HG03439 (cell line): ENCODE measurements around the gene COMMD2.

Experiments
- ATAC-seq: cut with Tn5 transposase; IDR thresholded peaks from one replicate; pipeline ENCODE4 v1.9.1; 2021; ENCODE audit warnings: mild to moderate bottlenecking, moderate library complexity; ENCODE audit not compliant: unreplicated experiment

Gene COMMD2

GRCh38 chr3:149705416-149705815 lies 46.9 kb downstream of the COMMD2 start:
- ATAC-seq = no peak

DNA sequence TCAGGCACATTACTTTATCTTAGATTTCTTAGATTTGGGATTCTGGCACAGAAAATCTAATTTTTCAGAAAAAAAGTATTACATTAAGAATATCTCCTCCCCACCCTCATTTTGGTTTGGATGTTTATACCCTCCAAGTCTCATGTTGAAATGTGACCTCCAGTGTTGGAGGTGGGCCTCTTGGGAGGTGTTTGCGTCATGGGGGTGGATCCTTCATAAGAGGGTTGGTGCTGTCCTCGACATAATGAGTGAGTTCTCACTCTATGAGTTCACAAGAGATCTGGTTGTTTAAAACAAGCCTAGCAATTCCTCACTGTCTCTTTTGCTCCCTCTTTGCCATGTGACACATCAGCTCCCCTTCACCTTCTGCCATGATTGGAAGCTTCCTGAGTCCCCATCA lies 48.8 kb downstream of the COMMD2 start:
- no peak for ATAC-seq

DNA sequence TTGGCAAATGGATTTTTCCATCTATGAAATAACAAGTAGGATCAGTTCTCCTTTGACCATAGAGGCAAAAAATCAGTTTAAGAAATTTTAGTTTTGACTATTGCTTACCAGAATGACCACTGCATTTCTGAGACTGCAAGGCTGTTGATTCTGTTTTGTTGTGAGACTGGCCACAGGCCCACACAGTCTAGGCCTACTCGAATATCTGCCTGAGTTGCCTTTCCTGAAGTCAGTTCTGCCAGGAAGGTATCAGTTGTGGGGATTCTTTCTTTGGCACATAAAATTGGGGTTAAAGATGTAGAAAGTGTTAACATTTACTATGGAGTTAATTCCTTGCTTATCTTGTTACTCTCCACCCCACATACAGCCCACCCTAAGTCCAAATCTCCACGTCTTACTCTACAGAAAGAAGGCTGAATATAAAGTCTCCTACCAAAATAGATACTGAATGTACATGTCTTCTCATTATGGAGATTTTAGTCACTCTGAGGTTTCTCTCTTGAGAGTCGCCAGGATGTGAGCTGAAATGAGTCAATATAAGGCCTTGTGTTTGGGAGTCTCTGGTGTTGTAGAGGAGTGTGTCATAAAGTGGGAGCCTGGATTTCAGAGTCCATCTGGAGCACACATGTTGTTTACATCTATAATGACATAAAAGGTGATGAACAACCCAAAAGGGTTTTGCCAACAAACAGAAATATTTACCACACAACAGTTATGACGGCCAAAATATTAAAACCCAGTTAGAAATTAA lies 49.4 kb downstream of the COMMD2 start:
- ATAC-seq = no peak

DNA sequence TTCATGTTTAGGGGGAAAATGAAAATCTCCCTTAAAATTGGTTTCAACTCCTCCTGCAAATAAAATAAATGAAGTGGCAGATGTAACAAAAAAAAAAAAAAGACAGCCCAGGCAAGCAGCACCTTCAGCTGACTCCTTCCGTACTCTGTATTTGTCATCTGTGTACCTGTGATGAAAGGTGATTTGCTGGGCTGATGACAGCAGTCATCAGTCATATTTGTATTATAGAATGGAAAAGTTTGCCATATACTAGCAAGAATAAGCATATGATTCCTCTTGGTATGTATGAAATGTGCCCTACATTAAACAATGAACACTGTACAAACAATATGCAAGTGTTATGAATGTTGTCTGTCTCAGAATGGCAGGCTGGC lies 50.3 kb downstream of the COMMD2 start:
- peak; percentile 50 for ATAC-seq

- ATAC-seq = peak; percentile 53
These were observed 50.9 kb downstream of the COMMD2 start for GRCh38 chr3:149701206-149701976.
